ENCODE results near the gene UNC13D. TPM values are rescaled to one million over a fixed set of nuclear protein-coding genes. Genes with fewer than 3 reads are reported as not detected.
"Not testable (repeated sequence)": the region's sequence is repeated elsewhere in the genome, so short reads cannot be mapped to it uniquely, and the experiment has no call there.

Gene UNC13D
- total RNA-seq: 165 and 175 TPM in 2 replicates

- Mint-ChIP-seq H3K4me1 (ENCODE audit: low read depth) (peaks cover 10% of the 10 kb centered on the region), H3K4me3 (ENCODE audit: low read depth) (peak within 1 kb of the TSS; percentile 95), H3K27me3 (ENCODE audit: low read depth) (no peaks in the 10 kb centered on the region), H3K27ac (peak within 1 kb of the TSS; percentile 97), H3K36me3 (ENCODE audit: low read depth) (peaks cover 45% of the 10 kb centered on the region), H3K9me3 (no peaks in the 10 kb centered on the region)
- intact Hi-C loops (cut with micrococcal nuclease): loop anchor here (1.0 kb wide), 1 partner anchor 11 kb away; the partner anchor contains the start of gene WBP2
- DNase-seq (ENCODE audit: low spot score): peak; percentile 60
Measured at GRCh38 chr17:75843577-75844529, at the start of gene UNC13D. UNC13D (minus strand) TSS chr17:75844404; CDS start chr17:75844337, 67 bp downstream.

DNA sequence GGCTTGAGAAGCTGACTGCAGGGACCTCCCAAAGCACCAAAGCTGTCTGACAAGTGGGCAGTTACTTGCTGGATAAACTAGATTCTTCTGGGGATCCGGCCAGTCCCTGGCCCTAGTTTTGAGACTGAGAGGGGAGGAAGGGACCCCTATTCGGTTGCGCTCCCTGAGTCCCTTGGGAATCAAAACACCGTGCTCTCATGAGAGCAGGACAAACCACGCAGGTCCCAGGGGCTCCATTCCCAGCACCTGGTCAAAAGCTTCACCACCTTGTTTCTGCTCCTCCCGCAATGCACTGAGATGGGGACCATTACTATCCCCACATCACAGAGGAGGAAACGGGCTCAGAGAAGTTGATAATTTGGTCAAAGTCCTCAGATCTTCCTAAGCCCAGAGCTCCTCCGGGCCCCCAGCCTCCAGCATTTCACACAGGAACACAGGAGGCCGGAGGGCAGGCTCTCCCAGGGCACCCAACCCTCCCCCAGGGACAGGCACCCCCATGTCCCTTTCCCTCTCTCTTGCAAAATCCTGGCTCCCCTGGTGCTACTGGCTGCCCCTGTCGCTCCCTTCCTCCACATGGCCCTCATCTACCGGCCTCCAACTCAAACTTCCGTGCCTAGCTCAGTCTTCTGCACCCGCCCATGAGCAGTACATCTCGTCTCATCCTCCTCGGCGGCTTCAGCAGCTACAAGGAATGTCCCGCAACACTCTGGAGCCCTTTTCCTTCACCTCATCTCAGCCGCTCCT lies 49.3 kb upstream of the UNC13D start:
- no peaks in the 10 kb centered on the region for H3K27me3 Mint-ChIP-seq (ENCODE audit: low read depth)
- peaks cover 13% of the 10 kb centered on the region for H3K4me1 Mint-ChIP-seq (ENCODE audit: low read depth)
- H3K9me3 Mint-ChIP-seq: no peaks in the 10 kb centered on the region
- DNase-seq (ENCODE audit: low spot score): no peak
- H3K4me3 Mint-ChIP-seq (ENCODE audit: low read depth): peak overlapping the region; percentile 48
- H3K36me3 Mint-ChIP-seq (ENCODE audit: low read depth): peaks cover 33% of the 10 kb centered on the region
- intact Hi-C loops (cut with micrococcal nuclease): no loop called here
- no peak overlapping the region for H3K27ac Mint-ChIP-seq

DNA sequence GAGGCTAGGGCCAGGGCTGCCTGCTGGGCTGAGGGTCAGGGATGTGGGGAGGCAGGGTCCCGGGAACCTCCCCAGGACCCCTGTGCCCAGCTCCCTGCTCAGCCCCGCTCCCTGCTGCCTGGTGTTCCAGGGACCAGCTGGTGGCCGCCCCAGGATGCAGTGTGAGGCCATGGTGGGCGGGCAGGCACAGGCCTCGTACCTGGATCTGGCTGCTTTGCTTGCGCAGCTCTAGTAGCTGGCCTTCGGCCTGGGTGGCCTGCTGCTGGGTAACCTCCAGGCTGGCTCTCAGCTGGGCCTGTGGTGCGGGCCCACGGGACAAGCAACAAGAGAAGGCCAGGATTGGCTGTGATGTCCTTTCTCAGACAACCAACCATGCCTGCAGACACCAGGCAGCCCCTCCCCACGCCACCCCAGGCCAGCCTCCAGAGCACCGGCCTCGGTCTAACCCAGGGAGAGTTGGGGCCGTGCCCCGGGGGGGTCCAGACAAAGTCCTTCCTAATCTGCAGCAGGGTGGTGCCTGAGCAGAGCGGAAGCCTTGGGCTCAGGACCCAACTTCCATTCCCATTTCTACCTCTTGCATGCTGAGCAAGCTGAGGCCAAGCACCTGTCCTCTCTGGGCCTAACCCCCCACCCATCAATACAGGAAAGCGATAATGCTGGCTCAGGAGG lies 48.5 kb upstream of the UNC13D start:
- Mint-ChIP-seq H3K27ac (no peak overlapping the region), H3K36me3 (ENCODE audit: low read depth) (peaks cover 25% of the 10 kb centered on the region), H3K4me3 (ENCODE audit: low read depth) (no peak overlapping the region), H3K9me3 (no peaks in the 10 kb centered on the region), H3K4me1 (ENCODE audit: low read depth) (peaks cover 13% of the 10 kb centered on the region), H3K27me3 (ENCODE audit: low read depth) (no peaks in the 10 kb centered on the region)
- intact Hi-C loops (cut with micrococcal nuclease): no loop called here
- no peak for DNase-seq (ENCODE audit: low spot score)

GRCh38 chr17:75891605-75892555 lies 47.7 kb upstream of the UNC13D start:
- Mint-ChIP-seq H3K4me1 (ENCODE audit: low read depth) (peaks cover 10% of the 10 kb centered on the region), H3K4me3 (ENCODE audit: low read depth) (no peak overlapping the region), H3K36me3 (ENCODE audit: low read depth) (peaks cover 20% of the 10 kb centered on the region), H3K27ac (no peak overlapping the region), H3K9me3 (no peaks in the 10 kb centered on the region), H3K27me3 (ENCODE audit: low read depth) (no peaks in the 10 kb centered on the region)
- DNase-seq (ENCODE audit: low spot score): no peak
- intact Hi-C loops (cut with micrococcal nuclease): no loop called here

- Mint-ChIP-seq H3K4me1 (ENCODE audit: low read depth) (peaks cover 10% of the 10 kb centered on the region), H3K4me3 (ENCODE audit: low read depth) (no peak overlapping the region), H3K9me3 (no peaks in the 10 kb centered on the region), H3K27ac (no peak overlapping the region), H3K27me3 (ENCODE audit: low read depth) (no peaks in the 10 kb centered on the region), H3K36me3 (ENCODE audit: low read depth) (peaks cover 20% of the 10 kb centered on the region)
- no peak for DNase-seq (ENCODE audit: low spot score)
- intact Hi-C loops (cut with micrococcal nuclease): no loop called here
Measured at GRCh38 chr17:75891022-75891604, 46.9 kb upstream of the UNC13D start.

DNA sequence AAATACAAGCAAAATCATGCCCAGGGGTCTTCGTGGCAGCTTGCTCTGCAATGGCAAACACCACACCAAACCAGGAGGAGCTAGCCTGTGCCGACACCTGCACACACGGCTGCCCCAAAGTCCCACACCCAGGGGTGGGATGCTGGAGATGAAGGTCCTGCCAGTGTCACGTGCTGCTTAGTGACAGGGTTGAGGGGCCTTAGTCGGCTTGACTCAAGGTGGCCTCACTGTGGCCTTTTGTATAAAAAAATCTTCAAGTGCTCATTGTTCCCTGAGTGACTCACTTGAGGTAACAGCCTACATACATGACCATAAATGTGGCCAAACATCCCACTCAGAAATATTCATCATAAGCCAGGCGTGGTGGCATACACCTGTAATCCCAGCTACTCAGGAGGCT lies 45.2 kb upstream of the UNC13D start:
- Mint-ChIP-seq H3K27ac (no peak overlapping the region), H3K9me3 (no peaks in the 10 kb centered on the region)

GRCh38 chr17:75888484-75888883 lies 44.3 kb upstream of the UNC13D start:
- Mint-ChIP-seq H3K4me3 (ENCODE audit: low read depth) (no peak overlapping the region), H3K27ac (no peak overlapping the region), H3K9me3 (no peaks in the 10 kb centered on the region), H3K4me1 (ENCODE audit: low read depth) (no peaks in the 10 kb centered on the region), H3K36me3 (ENCODE audit: low read depth) (peaks cover 11% of the 10 kb centered on the region), H3K27me3 (ENCODE audit: low read depth) (no peaks in the 10 kb centered on the region)
- DNase-seq (ENCODE audit: low spot score): no peak
- intact Hi-C loops (cut with micrococcal nuclease): no loop called here

More for the DNA sequence above, 45.2 kb upstream of the UNC13D start:
- no peak for DNase-seq (ENCODE audit: low spot score)
- Mint-ChIP-seq H3K4me1 (ENCODE audit: low read depth) (peaks cover 2% of the 10 kb centered on the region), H3K4me3 (ENCODE audit: low read depth) (no peak overlapping the region), H3K27me3 (ENCODE audit: low read depth) (no peaks in the 10 kb centered on the region), H3K36me3 (ENCODE audit: low read depth) (peaks cover 17% of the 10 kb centered on the region)
- intact Hi-C loops (cut with micrococcal nuclease): no loop called here

DNA sequence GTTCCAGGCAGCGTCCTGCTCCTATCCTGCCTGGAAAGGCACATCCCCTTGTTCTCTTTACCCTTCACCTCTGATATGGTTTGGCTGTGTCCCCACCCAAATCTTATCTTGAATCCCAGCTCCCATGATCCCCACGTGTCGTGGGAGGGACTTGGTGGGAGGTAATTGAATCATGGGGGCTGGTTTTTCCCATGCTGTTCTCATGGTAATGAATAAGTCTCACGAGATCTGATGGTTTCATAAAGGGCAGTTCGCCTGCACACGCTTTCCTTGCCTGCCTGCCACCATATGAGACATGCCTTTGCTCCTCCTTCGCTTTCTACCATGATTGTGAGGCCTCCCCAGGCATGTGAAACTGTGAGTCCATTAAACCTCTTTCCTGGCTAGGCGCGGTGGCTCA lies 41.7 kb upstream of the UNC13D start:
- DNase-seq (ENCODE audit: low spot score); intact Hi-C loops (cut with micrococcal nuclease); H3K27ac Mint-ChIP-seq; H3K4me3 Mint-ChIP-seq (ENCODE audit: low read depth); H3K4me1 Mint-ChIP-seq (ENCODE audit: low read depth); H3K27me3 Mint-ChIP-seq (ENCODE audit: low read depth); H3K9me3 Mint-ChIP-seq: not testable (repeated sequence)
- H3K36me3 Mint-ChIP-seq (ENCODE audit: low read depth): peaks cover 11% of the 10 kb centered on the region

DNA sequence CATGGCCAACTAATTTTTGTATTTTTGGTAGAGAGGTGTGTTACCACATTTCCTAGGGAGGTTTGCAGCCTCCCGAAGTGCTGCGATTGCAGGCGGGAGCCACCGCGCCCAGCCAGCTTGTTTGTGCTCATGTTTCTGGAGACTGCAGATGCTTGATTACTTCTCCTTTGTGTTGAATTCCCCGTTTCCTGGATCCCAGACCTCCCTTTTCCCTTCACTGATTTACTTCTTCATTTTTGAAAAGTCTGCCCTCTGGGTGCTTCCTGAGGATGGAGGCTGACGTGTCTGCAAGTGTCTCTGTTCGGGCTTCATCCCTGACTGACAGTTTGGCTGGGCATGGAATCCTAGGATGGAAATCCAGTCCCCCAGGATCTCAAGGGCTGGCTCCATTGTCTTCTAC lies 41.2 kb upstream of the UNC13D start:
- intact Hi-C loops (cut with micrococcal nuclease): no loop called here
- Mint-ChIP-seq H3K27me3 (ENCODE audit: low read depth) (peaks cover 3% of the 10 kb centered on the region), H3K4me1 (ENCODE audit: low read depth) (peaks cover 5% of the 10 kb centered on the region), H3K9me3 (no peaks in the 10 kb centered on the region), H3K36me3 (ENCODE audit: low read depth) (peaks cover 8% of the 10 kb centered on the region), H3K4me3 (ENCODE audit: low read depth) (no peak overlapping the region), H3K27ac (no peak overlapping the region)
- DNase-seq (ENCODE audit: low spot score): no peak

DNA sequence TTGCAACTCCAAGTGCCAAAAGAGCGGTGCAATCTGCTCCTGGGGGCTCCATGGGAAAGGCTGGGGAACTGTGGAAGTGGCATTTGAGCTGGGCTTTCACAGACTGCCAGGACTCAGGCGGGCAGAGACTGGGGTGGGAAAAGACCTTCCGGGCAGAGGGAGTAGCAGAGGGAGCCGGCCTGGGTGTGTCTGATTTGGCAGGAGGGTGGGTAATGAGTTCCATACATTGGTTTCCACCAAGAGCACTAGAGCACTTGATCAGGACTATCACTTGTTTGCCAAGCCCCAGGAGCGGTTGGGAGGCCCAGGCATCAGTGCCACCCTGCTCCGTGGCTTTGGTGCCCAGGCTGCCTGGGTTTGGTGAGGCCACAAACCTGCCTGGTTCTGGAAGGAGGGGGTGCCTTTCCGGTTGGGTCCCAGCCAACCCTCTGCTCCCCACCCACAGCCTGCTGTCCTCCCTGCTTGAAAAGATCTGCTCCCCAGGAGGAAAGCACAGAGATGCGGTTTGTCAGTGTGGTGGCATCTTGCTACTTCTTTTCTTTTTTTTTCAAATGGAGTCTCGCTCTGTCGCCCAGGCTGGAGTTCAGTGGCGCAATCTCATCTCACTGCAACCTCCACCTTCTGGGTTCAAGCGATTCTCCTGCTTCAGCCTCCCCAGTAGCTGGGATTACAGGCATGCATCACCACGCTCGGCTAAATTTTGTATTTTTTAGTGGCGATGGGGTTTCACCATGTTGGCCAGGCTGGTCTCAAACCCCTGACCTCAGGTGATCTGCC lies 37.7 kb upstream of the UNC13D start:
- intact Hi-C loops (cut with micrococcal nuclease): no loop called here
- H3K4me1 Mint-ChIP-seq (ENCODE audit: low read depth): peaks cover 15% of the 10 kb centered on the region
- H3K27me3 Mint-ChIP-seq (ENCODE audit: low read depth): peaks cover 8% of the 10 kb centered on the region
- no peaks in the 10 kb centered on the region for H3K9me3 Mint-ChIP-seq
- peaks cover 7% of the 10 kb centered on the region for H3K36me3 Mint-ChIP-seq (ENCODE audit: low read depth)
- no peak for DNase-seq (ENCODE audit: low spot score)
- H3K4me3 Mint-ChIP-seq (ENCODE audit: low read depth): no peak overlapping the region
- no peak overlapping the region for H3K27ac Mint-ChIP-seq

- H3K4me1 Mint-ChIP-seq (ENCODE audit: low read depth): peaks cover 27% of the 10 kb centered on the region
Measured at GRCh38 chr17:75880266-75880665, 36.1 kb upstream of the UNC13D start.

More at GRCh38 chr17:75880266-75880665, 36.1 kb upstream of the UNC13D start:
- DNase-seq (ENCODE audit: low spot score): no peak
- peaks cover 18% of the 10 kb centered on the region for H3K36me3 Mint-ChIP-seq (ENCODE audit: low read depth)
- peak overlapping the region; percentile 35 for H3K4me3 Mint-ChIP-seq (ENCODE audit: low read depth)
- no peaks in the 10 kb centered on the region for H3K9me3 Mint-ChIP-seq
- peaks cover 8% of the 10 kb centered on the region for H3K27me3 Mint-ChIP-seq (ENCODE audit: low read depth)
- intact Hi-C loops (cut with micrococcal nuclease): no loop called here
- H3K27ac Mint-ChIP-seq: no peak overlapping the region

Measured in activated T-helper 2 cell treated with anti-CD3 and anti-CD28 coated beads, Interferon-gamma antibody, Interleukin-2, Interleukin-4, amounts not matched to agents 10 μg/mL and 5 μg/mL and 100 μg/mL, durations not matched to agents 14 hours and 24 hours and 36 hours (primary cell).